HEK293T (cell line): ENCODE data around the gene RHOXF1.
"Not testable (repeated sequence)": the region's sequence is repeated elsewhere in the genome, so short reads cannot be mapped to it uniquely, and the experiment has no call there.

Experiments
- CTCF ChIA-PET: fragments of 350-600 bp; formaldehyde crosslinking; extraction: SDS; loops from one replicate; lab custom pipeline; 2021; ENCODE audit warnings: antibody characterized with exemption, inconsistent platforms; lab: Yijun Ruan, JAX
- POLR2A ChIA-PET: fragments of 350-600 bp; formaldehyde crosslinking; extraction: SDS; loops from one replicate; lab custom pipeline; 2020; ENCODE audit warnings: antibody characterized with exemption, inconsistent platforms; lab: Yijun Ruan, JAX
- DNase-seq: peaks from one replicate; pipeline ENCODE4 v3.0.0; 2012; ENCODE audit warnings: mixed read lengths; ENCODE audit errors: extremely low spot score
- ARNT ChIP-seq: fragments of 450-650 bp; IDR thresholded peaks from 2 replicates; pipeline ENCODE4 v1.6.1; 2017; ENCODE audit warnings: mild to moderate bottlenecking
- BHLHE40 ChIP-seq: fragments of 450-650 bp; IDR thresholded peaks from 2 replicates; pipeline ENCODE4 v1.6.1; 2016; ENCODE audit warnings: mild to moderate bottlenecking, moderate library complexity, borderline replicate concordance
- CTBP1 ChIP-seq: fragments of 450-650 bp; IDR thresholded peaks from 2 replicates; pipeline ENCODE4 v1.6.1; 2016; ENCODE audit warnings: borderline replicate concordance
- ELF4 ChIP-seq: fragments of 450-650 bp; IDR thresholded peaks from 2 replicates; pipeline ENCODE4 v1.6.1; 2017; ENCODE audit warnings: antibody characterized with exemption
- FOXA1 ChIP-seq: fragments of 450-650 bp; IDR thresholded peaks from 2 replicates; pipeline ENCODE4 v1.6.1; 2016; ENCODE audit warnings: mild to moderate bottlenecking
- FOXK2 ChIP-seq: fragments of 450-650 bp; IDR thresholded peaks from 2 replicates; pipeline ENCODE4 v1.6.1; 2016; ENCODE audit warnings: mild to moderate bottlenecking
- FOXM1 ChIP-seq: fragments of 450-650 bp; IDR thresholded peaks from 2 replicates; pipeline ENCODE4 v1.6.1; 2017; ENCODE audit warnings: mild to moderate bottlenecking, borderline replicate concordance
- HDGF ChIP-seq: fragments of 450-650 bp; IDR thresholded peaks from 2 replicates; pipeline ENCODE4 v1.6.1; 2017; ENCODE audit warnings: antibody characterized with exemption, borderline replicate concordance
- L3MBTL2 ChIP-seq: fragments of 450-650 bp; conservative IDR thresholded peaks from 2 replicates; pipeline ENCODE4 v1.6.1; 2016; ENCODE audit warnings: mild to moderate bottlenecking
- LEF1 ChIP-seq: fragments of 450-650 bp; IDR thresholded peaks from 2 replicates; pipeline ENCODE4 v1.6.1; 2017; ENCODE audit warnings: mild to moderate bottlenecking, borderline replicate concordance
- NFRKB ChIP-seq: fragments of 450-650 bp; IDR thresholded peaks from 2 replicates; pipeline ENCODE4 v1.6.1; 2016; ENCODE audit warnings: mild to moderate bottlenecking, moderate library complexity
- PKNOX1 ChIP-seq: fragments of 450-650 bp; IDR thresholded peaks from 2 replicates; pipeline ENCODE4 v1.6.1; 2016
- SP1 ChIP-seq: fragments of 450-650 bp; IDR thresholded peaks from 2 replicates; pipeline ENCODE4 v1.6.1; 2017
- SUZ12 ChIP-seq: fragments of 450-650 bp; IDR thresholded peaks from 2 replicates; pipeline ENCODE4 v1.6.1; 2016; ENCODE audit warnings: mild to moderate bottlenecking
- TARDBP ChIP-seq: fragments of 450-650 bp; IDR thresholded peaks from 2 replicates; pipeline ENCODE4 v1.6.1; 2016
- ZNF384 ChIP-seq: fragments of 450-650 bp; IDR thresholded peaks from 2 replicates; pipeline ENCODE4 v1.6.1; 2016

Gene RHOXF1

GRCh38 chrX:120115438-120115963 is at the start of gene RHOXF1:
RHOXF1 (minus strand) TSS chrX:120115913; CDS start chrX:120115862, 51 bp downstream.
- no peak for DNase-seq
- TF ChIP-seq FOXM1 (no peak), ELF4 (no peak), FOXA1 (no peak), PKNOX1 (no peak), BHLHE40 (no peak), LEF1 (no peak), TARDBP (no peak), HDGF (no peak), FOXK2 (no peak), L3MBTL2 (no peak), NFRKB (no peak), SP1 (no peak), ARNT (no peak), ZNF384 (no peak), CTBP1 (no peak), SUZ12 (no peak)
- POLR2A ChIA-PET, result no interaction called here
- CTCF ChIA-PET, result no interaction called here

- CTCF ChIA-PET, DNase-seq, POLR2A ChIA-PET: not testable (repeated sequence)
Observed at GRCh38 chrX:120159086-120159485, 43.4 kb upstream of the RHOXF1 start.

- DNase-seq, POLR2A ChIA-PET, CTCF ChIA-PET: not testable (repeated sequence)
Observed at GRCh38 chrX:120158313-120158712, 42.6 kb upstream of the RHOXF1 start, which contains the start of gene RHOXF2. RHOXF2 (plus strand) TSS chrX:120158613; CDS start chrX:120158751, 138 bp downstream.

- CTCF ChIA-PET, POLR2A ChIA-PET, DNase-seq: not testable (repeated sequence)
Observed at GRCh38 chrX:120150109-120150744, 34.5 kb upstream of the RHOXF1 start.

GRCh38 chrX:120147537-120147936 is 31.8 kb upstream of the RHOXF1 start:
- CTCF ChIA-PET, result no interaction called here
- POLR2A ChIA-PET, result no interaction called here
- TF ChIP-seq PKNOX1 (no peak), ARNT (no peak), NFRKB (no peak)

GRCh38 chrX:120146323-120146722 is 30.6 kb upstream of the RHOXF1 start:
- POLR2A ChIA-PET, DNase-seq, CTCF ChIA-PET: not testable (repeated sequence)

More at GRCh38 chrX:120147537-120147936, 31.8 kb upstream of the RHOXF1 start:
- DNase-seq, result no peak

- CTCF ChIA-PET, result no interaction called here
- TF ChIP-seq CTBP1, result no peak
- TF ChIP-seq ZNF384, result no peak
- TF ChIP-seq ELF4, result no peak
- TF ChIP-seq FOXA1, result no peak
- TF ChIP-seq SP1, result no peak
- TF ChIP-seq L3MBTL2, result no peak
- TF ChIP-seq TARDBP, result no peak
- no peak for TF ChIP-seq ARNT
- no peak for TF ChIP-seq FOXM1
- no peak for TF ChIP-seq LEF1
- no peak for TF ChIP-seq HDGF
- TF ChIP-seq FOXK2, result no peak
- TF ChIP-seq NFRKB, result no peak
- no peak for TF ChIP-seq BHLHE40
- TF ChIP-seq PKNOX1, result no peak
- POLR2A ChIA-PET, result no interaction called here
- DNase-seq, result no peak
Observed at GRCh38 chrX:120145295-120145925, 29.7 kb upstream of the RHOXF1 start.
